C4-2B (cell line): ENCODE measurements around the gene HMGCS2.

ENCODE experiments used
- CTCF ChIP-seq: fragments of 450-650 bp; conservative IDR thresholded peaks from 2 replicates; pipeline ENCODE4 v1.5.1; 2017; ENCODE audit warnings: mild to moderate bottlenecking
- ZFX ChIP-seq: fragments of 450-650 bp; IDR thresholded peaks from 2 replicates; pipeline ENCODE4 v1.6.1; 2017

- no peak for TF ChIP-seq CTCF
- TF ChIP-seq ZFX, result no peak
Observed at GRCh38 chr1:119814288-119814687, 45.6 kb upstream of the HMGCS2 start.
